ENCODE data around the gene NRDE2.

The NRDE2 gene

DNA sequence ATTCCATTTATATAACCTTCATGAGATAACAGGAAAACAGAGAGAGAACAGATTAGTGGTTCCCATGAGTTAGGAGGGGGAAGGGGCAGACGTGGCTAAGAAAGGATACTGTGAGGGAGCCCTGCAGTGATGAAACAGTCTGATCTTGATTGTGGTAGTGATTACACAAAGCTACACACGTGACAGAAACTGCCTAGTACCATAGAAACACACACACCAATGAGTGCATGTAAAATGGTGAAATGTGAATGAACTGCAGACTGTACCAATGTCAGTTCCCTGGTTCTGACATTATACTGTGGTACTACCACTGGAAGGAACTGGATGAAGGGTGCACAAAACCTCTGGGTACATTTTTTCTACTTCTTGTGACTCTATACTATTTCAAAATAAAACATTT is 36.9 kb downstream of the NRDE2 start:
- no peak for DNase-seq

DNA sequence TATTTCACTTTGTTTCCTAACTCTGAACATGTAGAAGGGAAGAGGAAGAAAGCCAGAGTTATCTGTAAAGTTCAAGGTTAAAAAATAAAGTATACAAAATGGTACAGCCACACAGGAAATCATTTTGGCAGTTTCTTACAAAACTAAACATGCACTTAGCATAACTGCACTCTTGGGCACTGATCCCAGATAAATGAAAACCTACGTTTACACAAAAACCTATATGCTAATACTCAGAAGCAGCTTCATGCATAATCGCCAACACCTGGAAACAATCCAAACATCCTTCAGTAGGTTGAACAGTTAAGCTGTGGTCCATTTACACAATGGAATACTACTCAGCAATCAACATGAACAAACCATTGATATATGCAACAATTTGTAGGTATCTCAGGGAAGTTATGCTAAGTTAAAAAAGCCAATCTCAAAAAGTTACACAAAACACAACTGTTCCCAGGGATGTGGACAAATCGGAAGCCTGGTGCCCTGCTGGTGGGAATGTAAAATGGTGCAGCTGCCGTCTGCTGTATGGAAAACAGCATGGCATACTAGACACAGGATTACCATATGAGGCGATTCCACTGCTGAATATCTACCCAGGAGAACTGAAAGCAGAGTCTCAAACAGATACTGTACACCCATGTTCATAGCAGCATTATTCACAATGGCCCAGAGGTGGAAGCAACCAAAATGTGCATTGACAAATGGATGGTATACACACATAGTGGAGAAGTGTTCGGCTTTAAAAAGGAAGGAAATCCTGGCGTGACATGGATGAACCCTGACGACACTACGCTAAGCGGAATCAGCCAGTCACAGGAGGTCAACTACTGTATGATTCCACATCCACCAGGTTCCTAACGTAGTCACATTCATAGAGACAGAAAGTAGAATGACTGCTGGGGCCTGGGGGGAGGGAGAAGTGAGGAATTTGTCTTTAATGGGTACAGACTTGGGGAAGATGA is 37.7 kb downstream of the NRDE2 start:
- no peak for DNase-seq

DNA sequence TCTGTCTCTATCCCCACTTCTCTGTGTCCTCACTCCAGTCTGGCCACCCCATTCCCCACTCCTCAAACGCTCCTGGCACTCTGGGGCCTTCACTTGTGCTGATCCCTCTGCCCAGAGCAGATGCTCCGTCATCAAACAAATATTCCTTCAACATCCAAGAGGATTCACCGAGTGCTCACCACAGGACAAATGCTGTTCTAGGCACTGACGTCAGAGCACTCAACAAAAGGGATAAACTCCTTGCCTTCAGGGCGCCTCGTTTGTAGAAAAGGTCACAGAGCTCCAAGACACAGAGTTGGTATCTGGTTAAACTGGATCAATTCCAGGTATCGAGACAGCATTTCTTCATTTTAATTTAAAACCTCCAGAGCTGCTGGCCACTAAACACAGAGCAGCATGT is 40.0 kb downstream of the NRDE2 start:
- DNase-seq: no peak

DNA sequence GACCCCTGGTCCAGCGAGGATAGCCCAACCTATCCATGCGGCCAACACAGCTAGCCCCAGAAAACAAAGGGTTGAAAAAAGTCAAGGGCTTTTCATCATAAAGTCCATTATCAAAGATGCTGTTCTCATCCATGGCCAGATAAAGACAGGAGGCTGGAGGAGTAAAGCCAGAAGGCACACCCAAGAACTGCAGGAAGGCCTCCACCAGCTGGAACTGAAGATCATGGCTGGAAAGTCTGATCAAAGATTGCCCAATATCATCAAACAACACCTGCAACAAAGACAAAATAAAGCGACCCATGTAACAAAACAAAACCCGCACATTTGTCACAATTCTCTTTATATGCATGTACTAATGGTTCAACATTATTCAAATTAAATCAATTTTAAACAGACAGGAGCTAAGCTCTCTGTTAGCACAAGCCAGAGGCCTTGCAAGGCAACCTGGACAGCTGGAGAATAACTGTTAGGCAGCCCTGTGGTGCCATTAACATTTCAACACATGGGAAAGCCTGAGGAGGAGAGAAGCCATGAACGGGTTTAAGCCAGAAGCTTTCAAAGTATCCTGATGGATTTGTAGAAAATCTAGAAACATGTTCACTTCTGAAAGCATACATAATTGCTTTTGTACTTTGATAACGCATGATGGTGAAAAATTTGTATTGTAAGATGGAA is 41.3 kb downstream of the NRDE2 start:
- DNase-seq: no peak

DNA sequence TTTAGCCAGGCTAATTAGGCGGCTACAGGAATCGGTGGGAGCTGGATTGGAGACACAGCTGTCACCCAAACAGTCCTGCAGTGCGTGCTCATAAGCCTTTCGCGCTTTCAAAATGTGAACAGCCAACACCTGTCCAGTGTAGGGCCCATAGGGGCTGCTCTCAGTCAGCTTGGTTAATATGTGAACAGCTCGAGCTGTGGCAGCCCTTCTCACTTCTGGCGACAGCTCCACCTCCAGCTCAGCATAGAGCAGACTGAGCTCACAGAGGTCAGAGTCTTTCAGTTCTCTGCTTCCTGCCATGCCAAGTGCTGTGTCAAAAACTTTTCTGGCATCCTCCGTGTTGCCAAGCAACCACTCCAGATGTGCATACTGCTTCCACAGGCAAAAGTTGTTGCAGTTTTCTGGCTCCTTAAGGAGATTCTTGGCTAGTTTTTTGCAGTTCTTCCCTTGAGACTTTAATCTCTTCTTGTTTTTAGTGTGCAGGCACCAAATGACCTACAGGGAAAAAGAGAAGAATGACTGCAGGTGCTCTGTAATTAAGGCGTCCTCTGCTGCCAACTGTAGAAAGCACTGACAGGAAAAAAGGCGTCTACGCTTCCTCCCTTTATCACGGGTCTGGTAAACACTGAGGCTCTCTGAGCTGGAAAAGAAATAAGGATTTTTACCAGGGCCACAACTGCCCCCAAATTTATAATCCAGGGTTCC is 42.9 kb downstream of the NRDE2 start:
- DNase-seq: no peak

DNA sequence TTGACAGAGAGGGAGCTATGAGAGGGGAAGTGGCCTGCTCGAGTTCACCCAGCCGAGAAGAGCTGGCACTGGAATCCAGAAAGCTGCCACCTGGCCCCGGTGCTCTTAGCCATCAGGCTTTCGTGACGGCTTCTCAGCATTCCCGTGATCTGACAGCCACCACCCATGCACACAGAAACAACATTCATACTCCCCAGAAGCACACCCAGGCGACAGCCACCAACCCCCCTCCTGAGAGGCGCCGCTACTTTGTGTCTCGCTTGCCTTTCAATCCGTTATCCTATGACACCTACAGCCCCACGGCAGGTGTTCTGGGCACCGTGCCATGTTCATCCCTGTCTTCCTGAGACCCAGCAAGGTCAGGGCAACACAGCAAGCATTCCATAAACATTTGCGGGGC is 44.0 kb downstream of the NRDE2 start:
- no peak for DNase-seq

DNA sequence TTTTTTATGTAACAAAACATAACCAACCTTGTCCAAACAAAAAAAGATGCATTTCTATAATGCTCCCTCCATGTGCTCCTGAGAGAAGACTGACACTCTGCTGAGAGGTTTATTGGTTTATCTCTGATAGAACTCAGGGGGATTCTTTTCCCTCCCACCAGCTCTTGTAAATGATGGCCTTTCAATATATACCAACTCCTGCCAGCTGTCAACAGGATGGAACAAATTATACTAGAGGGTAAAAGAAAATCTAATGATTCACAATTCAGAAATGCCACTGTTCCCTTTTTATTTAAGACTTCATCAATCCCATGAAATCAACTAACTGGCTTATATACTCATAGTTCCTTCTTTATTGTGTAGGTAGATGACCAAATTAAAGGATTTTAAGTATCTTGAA is 50.0 kb downstream of the NRDE2 start:
- DNase-seq: no peak

DNA sequence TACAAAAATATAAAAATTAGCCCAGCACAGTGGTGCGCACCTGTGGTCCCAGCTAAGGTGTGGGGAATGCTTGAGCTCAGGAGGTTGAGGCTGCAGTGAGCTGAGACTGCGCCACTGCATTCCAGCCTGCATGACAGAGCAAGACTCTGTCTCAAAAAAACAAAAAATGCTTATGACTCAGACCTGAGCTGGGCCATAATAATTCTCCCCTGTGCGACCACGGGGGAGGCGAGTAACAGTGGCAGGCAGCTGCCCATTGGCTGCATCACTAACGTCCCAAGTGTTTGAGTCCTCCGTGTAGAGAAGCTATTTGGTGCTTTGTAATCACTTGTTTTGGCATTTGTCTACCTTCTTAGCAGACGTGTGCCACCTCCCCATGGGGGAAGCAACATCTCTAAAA is 50.5 kb downstream of the NRDE2 start:
- no peak for DNase-seq

DNA sequence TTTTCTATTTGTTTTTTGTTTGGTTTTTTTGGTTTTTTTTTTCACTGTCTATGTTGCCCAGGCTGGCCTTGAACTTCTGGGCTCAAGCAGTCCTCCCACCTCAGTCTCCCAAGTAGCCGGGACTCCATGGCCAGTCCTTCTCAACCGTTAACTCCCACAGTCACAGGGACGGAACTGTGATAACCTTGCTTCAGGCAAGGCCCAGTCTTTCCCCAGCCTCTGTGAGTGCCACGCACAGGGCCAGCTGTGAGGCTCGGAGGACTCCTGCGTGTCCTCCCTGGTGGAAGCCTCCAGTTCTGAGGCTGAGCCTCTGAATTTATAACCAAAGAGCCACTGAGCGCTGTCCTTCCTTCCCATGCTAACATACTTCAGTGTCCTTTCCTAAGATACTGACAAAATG is 51.6 kb downstream of the NRDE2 start:
- DNase-seq: no peak

DNA sequence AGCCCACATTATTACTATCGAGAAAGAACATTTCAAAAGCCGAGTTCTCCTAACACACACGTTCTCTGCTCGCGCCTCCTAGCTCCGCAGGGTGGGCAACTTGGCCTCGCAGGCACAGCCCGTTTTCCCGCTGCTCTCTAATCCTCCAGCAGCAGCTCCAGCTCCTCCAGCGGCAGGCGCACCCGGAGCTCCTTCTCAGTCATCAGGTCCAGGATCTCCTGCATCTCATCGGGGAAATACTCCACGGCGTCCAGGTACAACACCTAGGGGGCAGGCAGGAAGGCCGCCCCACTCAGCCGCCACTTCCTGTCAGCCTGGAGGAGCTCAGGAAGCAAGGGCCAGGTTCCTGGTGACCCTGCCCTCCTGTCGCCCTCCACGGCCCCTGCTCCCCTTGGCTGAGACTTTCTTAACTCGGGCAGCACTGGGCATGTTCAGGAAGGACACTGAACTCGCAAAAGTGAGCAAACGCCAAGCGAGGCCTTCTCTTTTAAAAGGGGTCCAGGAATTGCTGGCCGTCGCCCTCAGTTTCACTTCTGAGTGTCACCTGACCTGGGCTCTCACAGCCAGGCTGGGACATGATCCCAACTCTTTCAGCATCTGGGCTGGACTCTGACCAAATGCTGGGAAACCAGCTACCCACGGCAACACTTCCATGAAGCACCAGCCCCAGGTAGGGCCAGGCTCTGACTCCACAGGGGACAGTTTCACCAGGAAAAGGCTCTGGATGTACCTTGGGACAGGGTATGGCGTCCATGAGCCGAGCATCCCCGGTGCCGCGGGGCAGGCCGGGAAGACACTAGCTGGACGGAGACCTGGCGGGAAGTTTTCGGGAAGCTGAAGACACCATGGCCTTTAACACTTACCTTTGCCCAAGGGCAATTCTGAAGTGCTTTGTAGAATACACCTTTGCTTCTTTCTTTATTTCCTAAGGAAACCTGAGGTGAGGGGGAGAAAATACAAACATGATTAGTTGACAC is 53.3 kb downstream of the NRDE2 start:
- DNase-seq: no peak

DNA sequence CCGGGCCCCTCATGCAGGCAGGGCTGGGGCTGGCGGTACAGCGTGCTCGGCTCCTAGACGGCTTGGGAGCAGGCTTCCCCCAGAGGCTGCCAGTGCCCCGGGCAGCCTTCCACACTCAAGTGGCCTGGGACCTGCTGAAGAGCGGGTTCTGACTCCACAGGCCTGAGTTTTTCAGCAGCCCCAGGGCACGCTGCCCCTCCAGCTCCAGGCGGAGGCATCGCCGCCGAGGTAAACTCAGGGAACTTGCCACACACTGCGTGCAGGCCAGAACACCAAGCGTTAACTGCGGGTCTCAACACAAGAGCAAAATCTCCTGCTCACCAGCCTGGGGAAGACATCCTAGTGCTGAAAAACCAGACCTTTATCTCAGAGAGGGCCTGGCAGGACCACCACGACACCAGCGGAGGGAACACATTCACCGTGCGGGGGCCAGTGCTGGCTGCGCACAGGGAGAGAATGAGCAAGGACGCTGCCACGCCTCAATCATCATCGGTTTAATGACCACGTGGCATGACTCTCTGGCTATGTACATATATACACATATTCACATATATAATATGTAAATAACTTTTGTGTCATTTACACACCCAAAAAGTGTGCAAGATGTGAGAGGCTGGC is 54.1 kb downstream of the NRDE2 start:
- no peak for DNase-seq

DNA sequence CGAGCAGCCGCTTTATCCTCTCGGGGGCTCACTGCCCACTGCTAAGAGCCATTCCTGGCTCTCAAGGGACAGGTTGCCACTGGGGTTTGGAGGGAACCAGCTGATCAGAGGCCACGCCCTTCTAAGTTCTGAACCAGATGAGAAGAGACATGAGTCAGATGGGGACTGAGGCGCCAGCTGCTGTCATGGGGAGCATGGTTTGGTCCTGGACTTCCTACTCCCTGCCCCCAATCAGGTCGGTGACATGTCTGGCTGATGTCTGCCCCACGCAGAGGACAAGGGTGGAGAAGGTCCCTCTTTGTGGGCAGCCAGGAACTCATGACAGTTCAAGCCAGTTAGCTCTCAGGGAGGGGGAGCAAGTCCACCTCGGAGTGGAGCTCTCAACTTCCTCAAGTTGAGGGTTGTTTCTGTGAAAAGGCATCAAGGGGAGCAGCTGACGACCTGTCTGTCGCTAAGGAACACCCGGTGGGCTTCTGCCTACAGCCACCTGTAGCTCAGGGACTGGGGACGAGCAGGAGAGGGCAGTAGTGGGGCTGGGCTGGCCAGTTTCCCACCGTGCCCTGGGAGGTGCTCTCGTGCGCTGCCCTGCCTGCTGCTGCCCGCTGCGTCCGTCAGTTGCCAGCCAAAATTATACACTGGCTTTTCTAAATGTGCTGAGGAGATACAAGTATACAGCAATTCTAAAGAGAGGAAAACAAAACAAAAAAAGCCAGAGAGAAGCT is 54.9 kb downstream of the NRDE2 start:
- no peak for DNase-seq

DNA sequence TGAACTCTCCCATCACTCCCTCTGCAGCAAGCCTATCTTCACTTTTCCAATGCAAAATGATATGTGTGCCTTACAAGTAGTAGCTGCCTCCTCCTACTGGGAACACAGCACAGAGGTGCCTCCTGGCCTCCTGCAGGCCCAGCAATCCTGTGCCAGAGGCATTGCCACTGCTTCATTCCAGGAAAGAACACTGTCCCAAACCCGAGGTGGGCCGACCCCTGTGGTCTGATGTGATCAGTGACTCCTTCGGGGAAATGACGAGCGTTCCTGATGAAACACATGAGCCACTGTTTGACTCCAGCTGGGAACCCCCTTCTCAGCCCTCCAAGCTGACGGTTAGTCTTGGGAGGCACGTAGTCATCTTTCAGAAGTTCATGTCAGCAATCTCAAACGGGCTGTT is 55.9 kb downstream of the NRDE2 start:
- no peak for DNase-seq

DNA sequence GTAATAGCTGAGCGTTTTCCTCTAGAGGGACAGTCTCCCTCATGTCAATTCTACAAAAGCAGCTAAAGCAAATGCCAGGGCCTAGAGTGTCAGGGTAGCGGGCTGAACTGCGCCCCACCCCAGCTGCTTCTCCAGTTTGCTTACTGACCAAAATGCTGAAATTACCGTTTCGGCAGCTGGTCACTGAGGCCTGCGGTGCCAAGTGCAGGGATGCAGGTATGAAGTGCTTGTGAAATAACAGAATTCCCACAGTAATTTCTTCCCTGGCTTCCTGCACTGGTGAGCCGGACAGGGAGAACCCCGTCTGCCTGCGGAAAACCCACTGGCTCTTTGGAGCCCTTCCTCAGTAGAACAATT is 56.3 kb downstream of the NRDE2 start:
- DNase-seq: no peak

DNA sequence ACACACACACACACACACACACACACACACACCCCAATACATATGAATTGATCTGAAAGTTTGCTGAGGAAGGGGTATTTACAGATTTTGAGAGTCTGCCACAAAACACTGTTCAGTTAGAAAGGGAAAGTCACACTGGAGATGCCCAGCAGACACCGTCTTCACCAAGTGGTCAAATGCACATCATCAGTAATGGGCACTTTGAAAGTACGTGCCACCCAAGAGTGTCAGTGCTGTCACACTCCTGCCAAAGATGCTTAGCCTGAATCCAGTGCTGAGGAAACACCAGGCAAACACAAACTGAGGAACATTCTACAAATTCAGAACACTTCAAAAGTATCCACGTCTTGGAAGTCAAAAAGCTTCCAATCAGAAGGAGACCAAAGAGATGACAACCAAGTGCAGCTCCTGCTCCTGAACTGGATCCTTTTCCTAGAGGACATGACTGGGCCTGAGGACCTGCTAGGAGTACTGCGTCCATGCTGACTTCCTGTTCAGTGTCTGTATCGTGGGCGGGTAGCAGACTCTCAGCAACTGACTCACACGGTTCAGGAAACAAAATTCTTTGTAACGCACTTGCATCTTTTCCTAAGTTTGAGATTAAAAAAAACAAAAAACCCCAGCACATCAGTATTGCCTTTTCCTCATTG is 56.8 kb downstream of the NRDE2 start:
- no peak for DNase-seq

DNA sequence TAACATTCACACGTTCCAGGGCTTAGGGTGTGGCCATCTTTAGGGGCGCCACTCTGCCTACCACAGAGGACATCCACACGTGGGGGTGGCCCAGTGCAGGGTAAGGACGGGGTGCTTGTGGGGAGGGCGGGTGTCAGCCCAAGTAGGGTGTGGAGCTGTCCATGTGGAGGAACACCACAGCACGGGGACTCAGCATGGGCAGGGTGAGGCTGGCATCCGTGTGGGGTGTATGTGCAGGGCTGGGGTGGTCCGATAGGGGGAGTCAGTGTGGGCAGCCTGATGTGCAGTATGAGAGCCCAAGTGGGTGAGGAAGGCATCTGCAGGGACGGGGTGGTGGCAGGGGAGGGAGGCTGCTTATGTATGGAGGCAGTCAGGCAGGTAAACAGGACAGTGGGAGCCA is 57.7 kb downstream of the NRDE2 start:
- DNase-seq: no peak

DNA sequence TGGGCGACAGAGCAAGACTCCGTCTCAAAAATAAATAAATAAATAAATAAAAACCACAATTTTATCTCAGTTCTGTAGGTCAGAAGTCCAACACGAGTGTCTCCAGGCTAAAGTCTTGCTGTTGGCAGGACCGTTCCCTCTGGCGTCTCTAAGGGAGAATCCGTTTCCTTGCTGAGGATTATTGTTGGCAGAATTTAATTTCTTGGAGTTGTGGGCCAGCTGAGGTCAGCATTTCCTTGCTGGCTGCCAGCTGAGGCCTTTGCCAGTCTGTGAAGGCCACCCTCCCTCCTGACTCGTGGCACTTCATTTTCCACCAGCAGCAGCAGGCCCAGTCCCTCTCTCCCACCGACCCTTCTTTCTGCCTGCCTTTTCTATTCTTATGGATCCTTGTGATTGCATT is 58.2 kb downstream of the NRDE2 start:
- no peak for DNase-seq

DNA sequence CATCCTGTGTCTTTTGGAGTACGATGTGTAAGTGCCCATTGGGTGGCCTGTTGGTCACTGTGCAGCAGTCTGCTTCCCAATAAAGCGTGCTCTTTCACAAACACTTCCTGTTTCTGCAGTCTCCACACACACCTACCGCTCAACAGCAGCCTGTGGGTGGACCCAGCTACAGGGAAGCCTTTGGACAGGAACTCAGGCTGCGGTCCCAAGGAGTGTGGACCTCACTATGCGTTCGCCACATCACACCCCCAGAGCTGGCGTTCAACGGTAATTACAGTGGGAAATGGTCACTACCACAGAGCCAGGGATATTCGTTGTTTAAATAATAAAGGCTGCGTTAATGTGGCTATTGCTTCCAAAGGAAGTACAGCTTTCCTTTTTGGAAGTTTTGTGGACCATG is 59.2 kb downstream of the NRDE2 start:
- DNase-seq: no peak

DNA sequence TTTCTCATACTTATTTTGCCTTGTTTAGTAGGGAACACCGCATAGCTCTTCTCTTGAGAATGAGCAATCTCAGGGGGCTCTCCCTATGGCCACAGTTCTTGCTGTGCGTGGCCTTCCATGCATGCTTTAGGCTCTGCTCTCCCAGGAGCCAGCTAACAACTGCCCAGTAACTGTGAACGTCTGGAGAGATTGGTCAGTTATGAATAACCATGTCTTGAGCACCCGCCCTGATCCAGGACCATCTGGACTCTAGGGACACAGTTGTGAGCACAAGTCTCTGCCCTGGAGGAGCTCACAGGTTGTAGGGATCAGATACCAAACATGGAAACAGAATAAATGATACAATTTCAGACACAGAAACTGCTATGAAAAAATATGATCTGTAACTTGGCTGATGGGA is 63.3 kb downstream of the NRDE2 start:
- DNase-seq: no peak

DNA sequence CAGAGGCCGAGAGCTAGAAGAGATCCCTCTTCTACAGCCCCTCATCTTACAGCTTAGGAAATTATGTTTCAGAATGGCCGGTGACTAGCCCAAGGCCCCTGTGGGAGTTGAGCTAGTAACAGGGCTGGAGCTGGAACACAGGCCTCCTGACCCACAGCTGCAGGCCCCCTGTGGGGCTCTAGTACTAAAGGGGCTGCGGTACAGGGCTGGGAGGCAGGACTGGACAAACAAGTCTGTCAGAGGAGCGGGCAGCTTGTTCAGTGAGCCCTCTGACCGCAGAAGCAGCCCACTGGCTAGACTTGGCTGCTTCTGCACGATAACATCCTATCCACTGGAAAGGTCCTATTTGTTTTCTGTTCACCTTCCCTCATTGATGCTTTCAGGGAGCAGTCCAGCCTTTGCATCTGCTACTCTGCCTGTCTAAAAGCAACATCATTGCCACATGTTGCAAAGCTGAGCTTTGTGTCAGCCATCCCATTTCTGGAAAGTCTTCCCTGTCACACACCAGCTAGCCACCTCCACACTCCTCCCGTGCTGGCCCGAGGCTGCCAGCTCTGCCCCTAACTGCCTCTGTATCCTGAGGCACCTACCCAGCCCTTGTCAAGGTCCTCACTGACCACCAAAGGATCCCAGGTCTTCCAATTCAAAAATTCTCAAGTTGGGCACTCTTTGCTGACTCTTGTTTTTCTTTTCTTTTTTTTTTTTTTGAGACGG is 65.1 kb downstream of the NRDE2 start:
- no peak for DNase-seq

All from NCI-H2029 (cell line).